OCI-LY7 (cell line): Measurements from ENCODE around the gene COL15A1.

ENCODE experiments used
- CTCF ChIP-seq: fragments of 200-600 bp; sonication (generic); conservative IDR thresholded peaks from 2 replicates; pipeline ENCODE4 v1.5.1; 2014; ENCODE audit warnings: mild to moderate bottlenecking, antibody characterized with exemption, low read length, moderate library complexity, mixed read lengths
- EZH2phosphoT487 ChIP-seq: fragments of 200-600 bp; sonication (generic); IDR thresholded peaks from 2 replicates; pipeline ENCODE4 v1.6.1; 2018; ENCODE audit warnings: low read depth, borderline replicate concordance, mild to moderate bottlenecking, mixed run types, antibody characterized with exemption, low read length, moderate library complexity, mixed read lengths

- TF ChIP-seq CTCF: no peak
- no peak for TF ChIP-seq EZH2phosphoT487
Measured at GRCh38 chr9:99041618-99042017, 97.9 kb downstream of the COL15A1 start.
